Muscle of back (tissue), 11 donors: Measurements from ENCODE around the gene SYCP2L. TPM values are rescaled to one million over a fixed set of nuclear protein-coding genes. Genes with fewer than 3 reads are reported as not detected.
A peak's percentile ranks its signal among the peaks of the same experiment; 100 is the strongest.
"Not testable (repeated sequence)": the region's sequence is repeated elsewhere in the genome, so short reads cannot be mapped to it uniquely, and the experiment has no call there.

Experiments used
- DNase-seq, 3 donors: peaks; one replicate each; pipeline versions ENCODE4 v3.0.0 to v3.0.0-alpha.2; 2013
- polyA plus RNA-seq, 10 donors: library from polyadenylated mRNA; unstranded; fragments of 120-200 nt; gene quantifications; one replicate each; pipeline ENCODE4 v1.2.1, GENCODE V29; 2013; ENCODE audit not compliant: insufficient read length in 10 of 10

SYCP2L gene
- polyA plus RNA-seq, 10 donors, result 0.37 to 5.4 (median 2.1) TPM

GRCh38 chr6:10877871-10878270 is 9.0 kb upstream of the SYCP2L start:
- DNase-seq, result no peak

DNA sequence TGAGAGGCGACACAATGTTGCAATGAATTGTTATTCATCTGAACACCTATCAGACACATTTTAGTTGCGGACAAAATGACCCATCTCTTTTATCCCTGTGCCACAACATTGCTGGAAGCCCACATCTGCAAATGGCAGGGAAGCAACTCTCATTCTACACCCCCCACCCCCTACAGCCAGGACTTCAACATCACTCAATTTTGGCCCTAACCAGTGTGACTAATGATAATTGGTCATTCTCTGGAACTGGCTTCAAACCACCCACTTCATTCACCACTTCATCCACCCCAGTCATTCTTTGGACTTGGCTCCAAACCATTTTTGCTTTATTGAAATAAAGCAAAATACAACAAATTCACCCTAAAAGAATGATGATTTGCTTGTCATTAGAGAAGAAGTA is 6.5 kb upstream of the SYCP2L start:
- no peak for DNase-seq

GRCh38 chr6:10882253-10882630 is 4.6 kb upstream of the SYCP2L start:
- DNase-seq, result not testable (repeated sequence)

DNA sequence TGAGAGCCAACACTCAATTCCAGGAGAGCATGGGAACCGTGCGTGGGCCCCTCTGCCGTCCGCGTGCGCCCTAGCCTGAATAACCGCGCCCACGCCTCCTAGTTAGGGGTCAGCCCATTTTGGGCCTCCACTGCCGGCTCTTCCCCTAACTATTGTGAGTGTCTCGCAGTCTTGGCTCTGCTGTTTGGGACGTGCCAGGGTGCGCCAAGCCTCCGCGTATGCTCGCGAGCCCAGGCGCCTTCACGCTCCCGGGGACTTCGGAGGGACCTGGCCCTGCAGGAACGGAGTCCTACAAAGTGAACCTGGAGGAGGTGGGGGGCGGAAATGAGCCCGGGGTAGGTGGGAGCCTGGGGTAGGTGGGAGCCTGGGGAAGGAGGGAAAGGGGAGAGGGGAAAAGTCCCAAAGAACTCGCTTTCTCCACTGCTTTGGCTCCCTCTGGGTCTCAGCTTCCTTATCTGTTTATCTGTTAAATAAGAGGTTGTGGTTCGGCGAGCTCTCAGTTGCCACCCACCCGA is 4.1 kb upstream of the SYCP2L start:
- peak in 1 of 3 donors; percentile 44 for DNase-seq

GRCh38 chr6:10883312-10884244 is 3.3 kb upstream of the SYCP2L start:
- DNase-seq, result peak in 1 of 3 donors; percentile 37

GRCh38 chr6:10884245-10884972 is 2.4 kb upstream of the SYCP2L start:
- DNase-seq, result no peak

DNA sequence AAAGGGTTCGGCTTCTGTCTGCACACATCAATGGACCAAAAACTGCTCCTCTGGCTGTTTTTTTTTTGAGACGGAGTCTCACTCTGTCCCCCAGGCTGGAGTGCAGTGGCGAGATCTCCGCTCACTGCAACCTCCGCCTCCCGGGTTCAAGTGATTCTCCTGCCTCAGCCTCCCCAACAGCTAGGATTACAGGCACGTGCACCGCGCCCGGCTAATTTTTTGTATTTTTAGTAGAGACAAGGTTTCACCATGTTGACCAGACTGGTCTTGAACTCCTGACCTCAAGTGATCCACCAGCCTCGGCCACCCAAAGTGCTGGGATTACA is 524 bp upstream of the SYCP2L start:
- DNase-seq, result not testable (repeated sequence)

DNA sequence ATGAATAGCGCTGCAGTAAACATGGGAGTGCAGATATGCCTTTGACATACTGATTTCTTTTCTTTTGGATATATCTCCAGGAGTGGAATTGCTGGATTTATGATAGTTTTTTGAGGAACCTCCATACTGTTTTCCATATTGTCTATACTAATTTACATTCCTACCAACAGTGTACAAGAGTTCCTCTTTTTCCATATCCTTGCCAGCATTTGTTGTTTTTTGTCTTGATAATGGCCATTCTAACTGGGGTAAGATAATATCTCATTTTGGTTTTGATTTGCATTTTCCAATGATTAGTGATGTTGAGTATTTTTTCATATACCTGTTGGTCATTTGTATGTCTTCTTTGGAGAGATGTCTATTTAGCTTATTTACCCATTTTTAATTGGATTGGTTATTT is 3.3 kb downstream of the SYCP2L start:
- DNase-seq, result no peak

DNA sequence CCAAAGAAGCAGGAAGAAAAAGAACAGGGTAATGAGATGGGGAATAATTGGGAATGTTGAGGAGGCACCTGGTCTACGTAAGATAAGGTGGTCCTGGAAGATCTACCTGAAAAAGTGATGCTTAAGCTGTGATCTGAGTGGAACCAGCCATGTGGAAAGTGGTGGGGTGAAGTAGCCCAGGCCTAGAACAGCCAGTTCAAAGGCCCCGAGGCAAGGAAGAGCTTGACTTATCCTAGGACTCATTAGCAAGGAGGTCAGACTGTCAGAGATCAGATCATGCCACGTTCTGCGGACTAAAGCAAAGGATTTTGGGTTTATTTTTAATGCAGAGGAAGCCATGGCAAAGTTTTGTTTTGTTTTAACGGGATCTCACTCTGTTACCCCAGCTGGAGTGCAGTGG is 5.1 kb downstream of the SYCP2L start:
- no peak for DNase-seq

DNA sequence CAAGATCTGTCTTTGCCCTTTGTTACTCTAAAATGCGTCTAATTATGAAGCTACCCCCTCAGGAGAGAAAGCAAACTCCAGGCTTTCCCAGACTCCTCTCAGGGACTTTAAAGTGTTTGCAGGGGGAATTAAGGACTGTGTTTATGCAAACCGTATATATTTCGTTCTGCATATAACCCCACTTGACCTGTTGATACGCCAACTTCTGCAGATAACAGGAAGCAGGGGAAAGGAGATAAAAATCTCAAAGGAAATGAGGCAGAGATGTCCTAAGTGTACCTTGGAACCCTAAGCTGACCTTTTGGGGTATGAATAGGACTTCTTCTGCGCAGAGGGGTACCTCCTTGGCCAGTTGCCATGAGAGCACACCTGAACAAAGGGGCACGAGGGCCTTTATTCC is 8.1 kb downstream of the SYCP2L start:
- no peak for DNase-seq

GRCh38 chr6:10896691-10897090 is 9.8 kb downstream of the SYCP2L start:
- no peak for DNase-seq

DNA sequence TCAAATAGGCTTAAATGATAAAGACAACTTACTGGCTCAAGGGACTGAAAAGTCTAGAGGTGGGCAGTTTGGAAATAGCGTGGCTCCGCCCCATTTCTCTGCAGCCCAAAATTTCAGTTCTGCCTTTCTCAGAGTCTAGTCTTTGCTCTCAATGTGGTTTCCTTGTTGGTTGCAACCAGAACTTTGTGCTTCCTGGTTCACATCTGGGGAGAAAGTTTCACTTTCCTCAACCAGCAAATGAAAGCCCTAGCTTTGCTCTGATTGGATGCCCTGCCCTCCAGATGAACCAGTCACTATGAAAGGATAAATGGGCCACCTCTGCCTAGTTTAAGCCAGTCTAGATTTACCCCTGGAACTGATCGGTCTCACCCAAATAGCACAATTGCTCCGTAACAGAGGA is 14.9 kb downstream of the SYCP2L start:
- peak in 1 of 3 donors; percentile 18 for DNase-seq

- DNase-seq, result no peak
Measured at GRCh38 chr6:10904015-10904414, 17.2 kb downstream of the SYCP2L start.

GRCh38 chr6:10908228-10908627 is 21.4 kb downstream of the SYCP2L start:
- DNase-seq, result no peak

GRCh38 chr6:10919520-10919919 is 32.7 kb downstream of the SYCP2L start:
- not testable (repeated sequence) for DNase-seq

- no peak for DNase-seq
Measured at GRCh38 chr6:10933126-10933525, 46.3 kb downstream of the SYCP2L start.

- DNase-seq, result no peak
Measured at GRCh38 chr6:10939840-10940239, 53.0 kb downstream of the SYCP2L start.

GRCh38 chr6:10945845-10946244 is 59.0 kb downstream of the SYCP2L start:
- no peak for DNase-seq

- DNase-seq, result no peak
Measured at GRCh38 chr6:10947966-10948365, 61.1 kb downstream of the SYCP2L start.

- no peak for DNase-seq
Measured at GRCh38 chr6:10949579-10950490, 63.0 kb downstream of the SYCP2L start.

DNA sequence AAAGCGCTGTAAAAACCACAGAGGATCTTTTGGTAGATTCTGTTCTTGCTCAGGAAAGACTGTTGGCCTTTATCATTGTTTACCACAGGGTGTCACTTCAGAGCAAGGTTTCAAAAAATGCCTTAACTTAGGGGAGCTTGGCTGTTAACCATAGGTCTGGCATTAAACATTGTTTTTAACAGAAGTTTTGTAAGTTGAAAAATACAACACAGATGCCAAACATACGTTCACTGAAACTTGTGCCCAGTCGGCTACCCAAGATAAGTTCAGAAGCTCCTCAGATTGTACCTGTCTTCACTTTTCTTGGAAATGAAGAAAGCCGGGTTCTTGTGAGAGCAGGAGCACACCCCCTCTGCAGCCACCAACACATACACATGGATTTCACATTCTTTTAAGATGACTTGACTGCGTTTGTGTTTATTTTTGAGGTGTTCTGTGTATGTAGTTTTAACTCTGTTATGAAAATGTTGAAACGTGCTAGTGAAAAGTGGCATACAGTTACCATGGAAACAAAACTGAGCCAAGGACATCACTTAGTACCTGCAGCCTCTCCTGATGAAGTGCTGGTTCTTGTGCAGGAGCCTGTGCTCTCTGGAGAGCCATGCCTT is 64.9 kb downstream of the SYCP2L start:
- peak; percentile 26 to 63 (median 35) for DNase-seq
